Calu3 (cell line): ENCODE measurements around the gene MYO5A. TPM values are rescaled to one million over a fixed set of nuclear protein-coding genes. Genes with fewer than 3 reads are reported as not detected.

Experiments used
- BruUV-seq: library from RNA; stranded (reverse); fragments of 400-500 nt; replicated peaks from 2 replicates; lab custom pipeline; 2021; lab: Mats Ljungman, UMichigan
- CTCF ChIA-PET: fragments of 300-600 bp; sonication (Branson Sonifier 250); formaldehyde crosslinking; loops from one replicate; lab custom pipeline; 2022; ENCODE audit warnings: antibody characterized with exemption; lab: Charles Lee
- DNase-seq: peaks from one replicate; pipeline ENCODE4 v3.0.0; 2022
- H3K27ac Mint-ChIP-seq: one replicate; pipeline ENCODE4 v1.8.0; 2022; ENCODE audit warnings: mixed read lengths; ENCODE audit not compliant: unreplicated experiment
- H3K27me3 Mint-ChIP-seq: one replicate; pipeline ENCODE4 v1.8.0; 2022; ENCODE audit warnings: mixed read lengths; ENCODE audit not compliant: unreplicated experiment
- H3K36me3 Mint-ChIP-seq: one replicate; pipeline ENCODE4 v1.8.0; 2022; ENCODE audit warnings: mild to moderate bottlenecking, moderate library complexity, mixed read lengths; ENCODE audit not compliant: insufficient read depth, unreplicated experiment
- H3K4me1 Mint-ChIP-seq: one replicate; pipeline ENCODE4 v1.8.0; 2022; ENCODE audit warnings: mild to moderate bottlenecking, low read depth, mixed read lengths; ENCODE audit not compliant: unreplicated experiment
- H3K4me3 Mint-ChIP-seq: one replicate; pipeline ENCODE4 v1.8.0; 2022; ENCODE audit warnings: mild to moderate bottlenecking, low read depth, moderate library complexity, mixed read lengths; ENCODE audit not compliant: unreplicated experiment
- H3K9me3 Mint-ChIP-seq: one replicate; pipeline ENCODE4 v1.8.0; 2022; ENCODE audit warnings: low read depth, mixed read lengths; ENCODE audit not compliant: unreplicated experiment
- CTCF ChIP-seq: fragments of 200-600 bp; IDR thresholded peaks from one replicate; pipeline ENCODE4 v1.8.0; 2022; ENCODE audit warnings: antibody characterized with exemption; ENCODE audit not compliant: unreplicated experiment
- intact Hi-C: fragments of 100-400 bp; cut with micrococcal nuclease; formaldehyde crosslinking; loops from one replicate; pipeline ENCODE4 v1.10.0; 2022; ENCODE audit not compliant: unreplicated experiment
- total RNA-seq: library from RNA; stranded (reverse); gene quantifications from 2 replicates; pipeline ENCODE4 v1.2.3, GENCODE V29; 2022

The MYO5A gene
- total RNA-seq, 1 experiment from 2014 or later = 6.1 TPM

- Mint-ChIP-seq H3K27ac (no peak overlapping the region), H3K36me3 (no peaks in the 10 kb centered on the region), H3K9me3 (no peaks in the 10 kb centered on the region), H3K4me3 (no peak overlapping the region), H3K4me1 (no peaks in the 10 kb centered on the region), H3K27me3 (no peaks in the 10 kb centered on the region)
- intact Hi-C loops = loop anchor here (10.0 kb wide), 1 partner anchor 266 kb away; no protein-coding TSS in a partner anchor
- no peak for DNase-seq
- BruUV-seq = no TSS peak
- no peak for TF ChIP-seq CTCF
- CTCF ChIA-PET = no interaction called here
Observed at GRCh38 chr15:52520421-52520820, 8.3 kb downstream of the MYO5A start.

DNA sequence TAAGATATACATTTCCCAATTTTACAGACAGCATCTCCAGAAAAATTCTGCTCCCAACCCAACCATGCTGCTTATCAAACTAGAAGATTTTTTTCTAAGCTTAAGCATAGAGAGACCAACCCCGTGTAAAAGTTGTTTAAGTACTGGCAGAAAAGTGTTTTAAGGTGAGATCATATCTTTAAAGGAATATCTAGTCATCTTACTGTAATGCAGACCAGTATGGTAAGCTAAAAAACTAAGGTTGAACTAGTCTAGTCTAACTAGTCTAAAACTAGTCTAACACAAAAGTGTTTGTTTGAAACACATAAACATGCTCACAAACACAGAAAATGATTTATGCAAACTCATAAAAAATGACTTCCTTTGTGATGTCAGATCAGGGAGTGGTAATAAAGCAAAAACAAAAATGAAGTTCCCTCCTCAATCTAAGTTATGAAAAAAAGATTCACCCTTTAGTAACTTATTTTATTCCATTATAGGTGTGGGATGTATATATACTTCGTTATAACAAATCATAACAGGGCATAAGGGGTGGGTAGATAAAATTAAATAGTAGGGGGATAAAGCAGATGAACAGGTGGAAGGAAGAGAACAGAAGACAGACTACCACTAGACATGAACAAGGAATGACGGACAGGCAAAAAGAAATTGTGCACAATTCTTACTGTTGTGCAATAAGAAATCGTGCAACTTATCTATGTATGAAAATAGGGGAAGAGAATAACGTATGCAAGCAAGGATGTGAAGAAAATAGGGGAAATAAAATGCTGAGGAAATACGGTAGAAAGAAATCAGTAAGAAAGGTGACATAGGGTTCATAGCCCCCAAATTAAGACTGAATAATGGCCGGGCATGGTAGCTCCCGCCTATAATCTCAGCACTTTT lies 10.0 kb downstream of the MYO5A start:
- H3K4me3 Mint-ChIP-seq = no peak overlapping the region
- CTCF ChIA-PET = no interaction called here
- no peaks in the 10 kb centered on the region for H3K36me3 Mint-ChIP-seq
- no TSS peak for BruUV-seq
- H3K27ac Mint-ChIP-seq = no peak overlapping the region
- no peaks in the 10 kb centered on the region for H3K27me3 Mint-ChIP-seq
- no peak for DNase-seq
- no peaks in the 10 kb centered on the region for H3K9me3 Mint-ChIP-seq
- no peak for TF ChIP-seq CTCF
- H3K4me1 Mint-ChIP-seq = no peaks in the 10 kb centered on the region
- intact Hi-C loops = no loop called here

- Mint-ChIP-seq H3K36me3 (peaks cover 4% of the 10 kb centered on the region), H3K4me1 (no peaks in the 10 kb centered on the region), H3K27ac (no peak overlapping the region), H3K4me3 (no peak overlapping the region), H3K9me3 (no peaks in the 10 kb centered on the region), H3K27me3 (no peaks in the 10 kb centered on the region)
- CTCF ChIA-PET = no interaction called here
- no peak for TF ChIP-seq CTCF
- no TSS peak for BruUV-seq
- intact Hi-C loops = no loop called here
- DNase-seq = no peak
Observed at GRCh38 chr15:52517014-52517413, 11.7 kb downstream of the MYO5A start.

- Mint-ChIP-seq H3K36me3 (peaks cover 4% of the 10 kb centered on the region), H3K4me3 (no peak overlapping the region), H3K27ac (no peak overlapping the region), H3K9me3 (no peaks in the 10 kb centered on the region), H3K4me1 (no peaks in the 10 kb centered on the region), H3K27me3 (no peaks in the 10 kb centered on the region)
- CTCF ChIA-PET = no interaction called here
- intact Hi-C loops = no loop called here
- no TSS peak for BruUV-seq
- no peak for TF ChIP-seq CTCF
- no peak for DNase-seq
Observed at GRCh38 chr15:52515343-52515742, 13.3 kb downstream of the MYO5A start.
